Activated CD8-positive, alpha-beta memory T cell treated with anti-CD3 and anti-CD28 coated beads for 24 hours (primary cell): ENCODE data around the gene NCOA5.
A peak's percentile ranks its signal among the peaks of the same experiment; 100 is the strongest.
"Not testable (repeated sequence)": the region's sequence is repeated elsewhere in the genome, so short reads cannot be mapped to it uniquely, and the experiment has no call there.

ENCODE experiments used
- DNase-seq: peaks from one replicate; pipeline ENCODE4 v3.0.0-alpha.2; 2020

The NCOA5 gene

DNA sequence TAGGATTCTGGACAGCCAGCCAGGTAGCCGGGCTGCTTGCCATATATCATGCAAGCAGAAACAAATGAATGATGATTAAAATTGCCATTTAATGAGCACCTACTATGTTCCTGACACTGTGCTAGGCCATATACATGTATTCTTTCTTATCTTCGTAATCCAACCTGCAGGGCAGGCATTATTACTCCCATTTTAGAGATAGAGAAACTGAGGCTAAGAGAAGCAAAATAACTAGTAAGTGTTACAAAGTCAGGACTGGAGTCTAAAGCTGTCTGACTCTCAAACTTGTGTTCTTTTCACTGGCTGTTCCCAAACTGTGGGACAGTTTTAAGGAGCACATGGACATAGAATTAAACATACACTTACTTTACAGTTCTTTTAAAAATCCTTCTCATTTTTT, 30.4 kb upstream of the NCOA5 start:
- no peak for DNase-seq

DNA sequence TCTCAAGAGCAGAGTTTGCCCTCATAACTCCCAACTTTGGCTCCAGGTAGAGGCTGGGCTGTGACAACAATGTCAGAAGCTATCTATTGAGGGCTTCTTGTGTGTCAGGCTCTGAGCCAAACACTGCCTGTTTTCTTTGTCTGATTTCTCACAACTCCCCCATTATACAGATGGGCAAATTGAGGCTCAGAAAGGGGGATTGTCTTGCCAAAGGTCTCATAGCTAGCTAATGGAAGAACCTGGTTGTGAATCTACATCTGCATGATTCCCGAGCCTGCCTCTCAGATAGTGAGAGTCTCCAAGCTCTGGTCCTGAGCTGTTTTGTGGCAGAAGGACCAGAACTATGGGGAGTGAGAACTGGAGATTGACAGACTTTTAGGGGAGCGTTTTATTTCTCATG, 29.8 kb upstream of the NCOA5 start:
- DNase-seq, result no peak

DNA sequence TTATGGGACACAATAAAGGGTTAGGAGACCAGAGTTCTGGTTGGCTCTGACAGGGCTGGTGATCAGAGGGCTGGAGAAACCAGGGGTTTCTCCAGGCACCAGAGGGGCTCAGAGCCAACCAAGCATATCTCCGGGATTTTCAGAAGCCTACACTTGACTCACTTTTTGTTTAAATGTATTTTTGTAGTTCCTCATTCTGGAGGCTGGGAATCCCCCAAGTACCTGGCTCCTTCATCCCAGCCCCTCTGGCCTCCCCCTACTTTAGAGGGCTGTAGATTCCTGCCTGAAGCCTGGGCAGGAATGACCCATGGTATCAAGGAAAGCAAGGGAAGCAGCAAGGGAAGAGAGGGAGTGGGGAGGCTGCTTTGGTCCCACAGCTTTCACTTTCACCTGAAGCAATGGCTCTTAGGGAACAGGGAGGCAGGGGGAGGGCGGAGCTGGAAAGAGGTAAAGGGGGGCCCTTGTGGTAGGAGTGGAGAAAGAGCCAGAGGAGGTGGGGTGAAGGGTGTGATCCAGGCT, 29.3 kb upstream of the NCOA5 start:
- no peak for DNase-seq

DNA sequence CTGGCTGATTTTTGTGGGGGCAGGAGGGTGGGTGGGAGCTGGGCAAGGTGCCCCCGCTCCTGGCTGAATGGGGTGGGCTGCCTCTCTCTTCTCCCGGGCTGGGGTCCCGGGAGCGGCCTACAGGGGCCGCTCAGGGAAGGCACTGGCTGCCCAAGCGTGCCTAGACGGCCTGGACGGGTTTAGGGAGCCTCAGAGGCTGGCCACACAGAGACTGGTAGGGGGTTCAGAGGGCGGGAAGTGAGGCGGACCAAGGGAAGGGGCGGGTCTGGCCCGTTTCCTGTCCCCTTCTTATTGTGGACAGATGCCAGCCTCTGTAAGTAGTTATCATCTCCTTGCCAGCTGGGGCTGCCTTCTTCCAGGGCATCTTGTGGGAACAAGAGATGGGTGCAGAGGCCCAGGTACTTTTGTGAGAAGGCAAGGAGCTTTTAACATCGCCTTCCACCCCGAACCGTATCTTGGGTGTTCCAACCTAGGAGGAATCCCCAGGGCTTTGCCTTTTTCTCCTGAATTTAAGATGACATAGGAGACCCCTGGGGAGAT, 28.8 kb upstream of the NCOA5 start:
- DNase-seq, result peak; percentile 61

DNA sequence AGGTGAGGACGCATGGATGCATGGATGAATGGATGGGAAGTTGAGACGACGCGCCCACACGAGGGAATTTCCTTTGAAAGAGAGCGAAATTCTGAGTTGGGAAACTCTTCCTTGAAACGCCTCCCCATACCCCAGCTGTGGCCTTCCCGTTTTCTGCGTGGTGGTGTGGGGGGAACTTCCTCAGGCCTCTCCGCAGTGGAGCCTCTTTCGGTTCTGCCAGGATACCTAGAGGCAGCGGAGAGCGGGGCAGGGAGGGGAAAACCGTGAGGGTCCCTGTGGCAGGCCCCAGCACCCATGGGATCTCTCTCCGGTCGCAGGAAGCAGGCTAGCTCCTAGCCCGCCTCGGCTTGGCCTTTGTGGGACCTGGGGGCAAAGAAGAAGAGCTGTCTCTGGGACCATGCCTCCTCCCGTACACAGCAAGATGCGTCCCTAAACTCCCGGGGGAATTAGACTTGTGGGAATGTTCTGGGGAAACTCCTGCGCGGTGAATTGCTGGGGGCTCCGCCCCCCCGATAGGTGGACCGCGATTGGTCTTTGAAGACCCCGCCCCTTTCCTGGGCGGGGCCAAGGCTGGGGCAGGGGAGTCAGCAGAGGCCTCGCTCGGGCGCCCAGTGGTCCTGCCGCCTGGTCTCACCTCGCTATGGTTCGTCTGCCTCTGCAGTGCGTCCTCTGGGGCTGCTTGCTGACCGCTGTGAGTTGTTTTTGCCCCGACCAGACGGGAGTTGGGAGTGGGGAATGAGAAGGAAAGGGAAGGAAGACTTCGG, 28.1 kb upstream of the NCOA5 start, which contains the start of gene CD40:
TSS of gene CD40 (plus strand) at position 611 of the 764 bp plus-strand sequence. CDS start at position 641, 30 bp downstream.
- peak; percentile 86 for DNase-seq

DNA sequence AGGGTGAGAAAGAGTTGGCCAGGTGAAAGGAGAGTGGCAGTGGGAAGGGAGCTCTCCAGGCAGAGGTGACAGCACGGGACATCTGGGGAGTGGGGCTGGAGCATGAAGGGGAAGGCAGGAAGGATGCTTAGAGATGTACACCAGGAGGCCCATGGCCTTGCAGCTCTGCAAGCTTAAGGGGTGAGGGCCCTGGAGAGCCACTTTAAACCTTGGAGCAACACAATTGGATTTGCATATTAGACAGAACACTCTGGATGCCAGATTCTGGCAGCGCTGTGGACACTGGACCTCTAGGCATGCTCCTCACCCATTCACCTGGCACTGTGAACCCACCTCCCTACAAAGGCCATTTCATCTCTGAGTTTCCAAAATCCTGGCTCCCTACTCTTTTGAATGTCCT, 24.7 kb upstream of the NCOA5 start:
- no peak for DNase-seq

DNA sequence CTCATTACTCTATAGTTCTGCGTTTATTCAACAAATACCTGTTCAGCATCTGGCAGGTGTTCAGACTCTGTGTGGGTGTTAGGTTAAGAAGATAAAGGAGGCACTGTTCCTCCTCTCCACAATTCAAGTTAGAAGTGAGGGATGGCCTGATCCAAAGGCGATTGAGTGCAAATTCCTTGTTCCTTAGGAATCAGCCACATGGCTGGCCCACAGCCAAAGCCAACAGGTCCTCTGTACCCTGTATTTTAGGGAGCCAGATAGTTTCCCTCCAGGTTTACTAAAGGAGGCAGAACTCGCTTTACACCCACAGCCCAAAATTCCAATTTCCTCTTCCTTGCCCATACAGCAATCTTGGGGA, 23.3 kb upstream of the NCOA5 start:
- DNase-seq, result peak; percentile 42

DNA sequence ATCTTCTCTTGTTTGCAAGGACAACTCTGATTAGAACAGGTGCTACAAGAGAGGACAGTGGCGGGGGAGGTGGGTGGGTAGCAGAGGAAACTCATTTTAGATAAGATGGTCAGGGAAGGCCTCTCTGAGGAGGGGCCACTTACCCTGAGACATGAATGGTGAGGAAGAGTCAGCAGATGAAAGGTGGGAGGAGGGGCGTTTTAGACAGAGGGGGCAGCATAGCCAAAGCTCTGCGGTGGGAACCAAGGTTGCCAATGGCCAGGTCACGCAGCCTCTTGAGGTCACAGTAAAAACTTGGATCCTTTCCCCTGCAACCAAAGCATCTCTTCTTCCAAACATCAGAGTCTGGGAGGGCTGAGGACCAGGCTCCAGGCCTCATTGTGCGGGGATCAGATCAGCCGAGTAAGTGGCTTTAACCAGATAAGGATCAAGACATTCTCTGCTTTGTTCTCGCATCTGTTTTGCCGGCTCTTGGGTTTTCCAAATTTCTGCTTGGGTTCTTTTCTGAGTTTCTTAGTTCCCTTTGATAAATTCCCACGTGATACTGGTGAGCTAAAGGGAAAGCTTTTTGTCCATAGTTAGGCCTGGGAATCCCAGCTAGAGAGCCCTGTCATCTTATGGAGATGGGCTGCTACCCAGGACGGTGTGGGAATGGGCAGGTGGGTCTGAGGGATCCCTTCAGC, 22.8 kb upstream of the NCOA5 start:
- DNase-seq, result no peak

DNA sequence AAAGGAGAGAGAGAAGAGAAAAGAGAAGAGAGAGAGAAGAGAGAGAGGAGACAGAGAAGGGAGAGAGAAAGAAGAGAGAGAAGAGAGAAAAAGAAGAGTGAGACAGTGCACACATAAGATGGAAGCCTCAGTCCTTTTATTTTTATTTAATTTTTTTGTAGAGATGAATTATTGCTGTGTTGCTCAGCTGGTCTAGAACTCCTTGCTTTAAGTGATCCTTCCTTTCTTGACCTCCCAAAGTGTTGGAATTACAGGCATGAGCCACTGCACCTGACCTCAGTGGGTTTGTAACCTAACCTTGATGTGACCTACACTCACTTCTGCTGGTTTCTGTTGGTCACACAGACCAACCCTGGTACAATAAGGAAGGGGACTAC, 22.1 kb upstream of the NCOA5 start:
- DNase-seq, result no peak

DNA sequence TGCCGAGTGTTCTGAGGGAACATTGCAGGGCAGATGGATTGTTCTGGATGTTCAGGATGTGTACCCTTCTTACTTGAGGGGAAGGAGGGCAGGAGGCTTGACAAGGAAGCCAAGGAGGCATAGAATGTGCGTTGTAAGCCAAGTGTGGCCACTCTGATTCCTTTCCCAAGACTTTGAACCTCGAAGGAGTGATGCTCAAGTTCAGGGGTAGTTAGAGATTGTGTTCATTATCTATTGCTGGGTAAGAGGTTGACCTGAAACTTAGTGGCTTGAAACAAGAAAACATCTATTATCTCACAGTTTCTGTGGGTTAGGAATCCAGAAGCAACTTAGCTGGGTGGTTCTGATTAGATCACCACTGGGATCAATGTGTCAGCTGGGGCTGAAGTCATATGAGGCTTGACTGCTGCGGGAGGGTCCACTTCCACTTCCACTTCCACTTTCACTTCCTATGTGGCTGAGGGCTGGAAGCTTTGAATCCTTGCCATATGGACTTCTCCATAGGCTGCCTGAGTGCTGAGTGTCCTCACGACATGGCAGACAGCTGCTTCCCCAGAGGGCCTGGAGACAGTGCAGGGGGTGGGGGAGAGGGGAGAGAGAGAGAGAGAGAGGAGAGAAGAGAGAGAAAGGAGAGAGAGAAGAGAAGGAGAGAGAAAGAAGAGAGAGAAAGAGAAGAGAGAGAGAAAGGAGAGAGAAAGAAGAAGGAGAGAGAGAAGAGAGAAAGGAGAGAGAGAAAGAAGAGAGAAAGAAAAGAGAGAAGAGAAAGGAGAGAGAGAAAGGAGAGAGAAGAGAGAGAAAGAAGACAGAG, 21.5 kb upstream of the NCOA5 start:
- DNase-seq, result no peak

DNA sequence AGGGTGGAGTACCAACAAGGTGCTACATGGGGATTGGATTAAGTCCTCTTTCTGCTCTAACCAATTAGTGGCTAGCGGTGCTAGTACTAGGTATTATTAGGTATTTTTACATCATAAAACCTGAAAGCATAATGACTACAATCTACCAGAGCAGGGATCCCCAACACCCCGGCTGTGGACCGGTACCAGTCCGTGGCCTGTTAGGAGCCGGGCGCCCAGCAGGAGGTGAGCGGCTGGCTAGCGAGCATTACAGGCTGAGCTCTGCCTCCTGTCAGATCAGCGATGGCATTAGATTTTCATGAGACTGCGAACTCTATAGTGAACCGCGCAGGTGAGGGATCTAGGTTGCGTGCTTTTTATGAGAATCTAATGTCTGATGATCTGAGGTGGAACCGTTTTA, 19.2 kb upstream of the NCOA5 start:
- no peak for DNase-seq

DNA sequence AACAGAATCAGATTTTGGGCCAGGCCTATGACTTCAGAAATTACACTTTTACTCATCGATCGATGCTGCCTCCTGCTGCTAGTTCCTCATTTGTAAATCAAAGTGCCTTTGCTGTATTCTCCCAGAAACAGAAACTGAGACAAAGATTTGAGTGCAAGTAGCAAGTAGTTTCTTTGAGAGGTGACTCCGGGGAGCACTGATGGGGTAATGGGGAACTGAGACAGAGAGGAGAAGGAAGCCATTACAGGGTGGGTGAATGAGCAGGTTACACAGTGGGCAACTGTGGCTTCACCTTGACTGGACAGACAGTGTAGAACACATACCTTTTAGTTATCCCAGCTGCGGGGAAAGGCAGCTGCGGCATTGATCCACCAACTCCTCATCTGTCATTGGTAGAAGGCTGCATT, 18.7 kb upstream of the NCOA5 start:
- DNase-seq, result no peak

DNA sequence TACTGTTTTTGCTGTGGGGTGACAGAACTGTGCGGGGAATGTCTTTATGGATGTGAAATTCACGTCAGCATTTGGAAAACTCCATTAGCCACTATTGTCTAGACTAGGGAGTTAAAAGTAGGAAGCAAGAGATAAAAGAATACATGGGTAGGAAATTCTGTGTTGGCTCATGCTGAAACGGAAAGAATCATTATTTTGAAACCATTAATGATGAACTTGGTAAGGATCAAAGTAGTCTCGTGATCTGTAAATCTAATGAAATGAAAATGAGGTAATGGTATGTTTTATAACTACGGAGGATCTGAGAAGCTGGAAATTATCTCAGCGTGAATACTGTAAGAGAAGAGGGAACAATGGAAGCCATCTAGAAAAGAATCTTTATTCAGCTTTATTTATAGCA, 17.3 kb upstream of the NCOA5 start:
- no peak for DNase-seq

DNA sequence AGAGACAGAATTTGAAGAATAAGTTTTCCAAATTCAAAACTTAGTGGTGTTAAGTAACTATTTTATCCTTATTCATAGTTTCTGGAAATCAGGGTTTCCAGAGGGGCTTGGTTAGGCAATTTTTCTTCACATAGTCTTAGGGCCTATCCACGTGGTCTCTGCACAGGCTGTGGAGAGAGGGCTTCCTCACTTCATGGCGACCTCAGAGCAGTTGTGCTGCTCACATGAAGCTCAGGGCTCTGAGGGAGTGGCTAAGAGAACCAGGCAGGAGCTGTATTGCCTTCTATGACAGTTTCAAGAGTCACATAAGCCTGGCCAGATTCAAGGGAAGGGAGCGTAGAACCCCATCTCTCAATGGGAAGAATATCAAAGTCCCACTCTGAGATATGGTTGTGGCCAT, 14.5 kb upstream of the NCOA5 start:
- no peak for DNase-seq

DNA sequence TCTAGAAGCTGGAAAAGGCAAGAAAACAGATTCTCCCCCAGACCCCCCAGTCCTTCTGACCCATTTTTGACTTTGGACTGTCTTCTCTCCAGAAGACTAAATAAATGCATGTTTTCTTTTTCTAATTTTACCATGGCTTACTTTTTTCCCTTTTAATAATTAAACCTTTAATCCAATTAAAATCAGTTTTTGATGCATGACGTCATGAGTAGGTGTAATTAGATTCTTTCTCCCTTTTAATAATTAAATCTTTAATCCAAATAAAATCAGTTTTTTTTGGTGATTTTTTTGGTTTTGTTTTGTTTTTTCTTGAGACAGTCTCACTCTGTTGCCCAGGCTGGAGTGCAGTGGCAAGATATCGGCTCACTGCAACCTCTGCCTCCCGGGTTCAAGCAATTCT, 13.2 kb upstream of the NCOA5 start:
- DNase-seq, result no peak

DNA sequence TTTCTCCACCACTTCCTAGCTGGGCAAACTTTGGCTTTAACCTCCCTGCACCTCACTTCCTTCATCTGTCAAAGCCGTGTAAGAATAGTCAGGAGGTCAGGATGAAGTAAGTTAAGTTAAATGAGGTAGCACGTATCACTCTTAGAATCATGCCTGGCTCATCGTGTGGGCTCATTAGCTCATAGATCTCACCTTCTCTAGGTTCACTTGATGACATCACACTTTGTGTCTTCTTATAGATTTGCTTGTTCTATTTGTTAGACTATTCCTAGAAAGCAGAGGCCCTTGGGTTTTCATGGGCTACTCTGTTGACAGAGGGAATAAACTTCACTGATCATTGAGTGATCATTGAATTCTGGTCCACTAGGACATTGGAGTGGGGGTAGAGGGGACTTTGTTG, 12.2 kb upstream of the NCOA5 start:
- no peak for DNase-seq

DNA sequence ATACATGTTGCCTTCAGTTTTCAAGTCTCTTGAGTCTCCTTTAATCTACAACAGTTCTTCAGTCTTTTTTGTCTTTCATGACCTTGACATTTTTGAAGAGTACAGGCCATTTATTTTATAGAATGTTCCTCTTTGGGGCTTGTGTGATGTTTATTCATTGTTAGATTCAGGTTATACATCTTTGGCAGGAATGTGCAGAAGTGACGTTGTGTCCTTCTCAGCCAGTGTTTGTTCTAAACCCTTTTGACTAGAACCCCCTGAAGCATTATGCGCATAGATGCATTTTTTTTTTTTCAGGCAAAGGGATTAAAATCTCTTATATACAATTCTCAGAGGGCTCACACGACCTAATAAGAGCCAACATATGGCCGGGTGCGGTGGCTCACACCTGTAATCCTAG, 11.2 kb upstream of the NCOA5 start:
- no peak for DNase-seq

DNA sequence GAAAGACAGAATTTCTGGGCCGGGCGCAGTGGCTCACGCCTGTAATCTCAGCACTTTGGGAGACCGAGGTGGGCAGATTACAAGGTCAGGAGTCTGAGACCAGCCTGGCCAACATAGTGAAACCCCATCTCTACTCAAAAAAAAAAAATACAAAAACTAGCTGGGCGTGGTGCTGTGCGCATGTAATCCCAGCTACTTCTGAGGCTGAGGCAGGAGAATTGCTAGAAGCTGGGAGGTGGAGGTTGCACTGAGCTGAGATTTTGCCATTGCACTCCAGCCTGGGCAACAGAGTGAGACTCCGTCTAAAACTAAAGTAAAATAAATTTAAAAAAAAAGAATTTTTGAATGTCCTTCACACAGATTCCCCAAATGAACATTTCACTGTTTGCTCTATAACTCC, 10.7 kb upstream of the NCOA5 start:
- DNase-seq, result not testable (repeated sequence)

DNA sequence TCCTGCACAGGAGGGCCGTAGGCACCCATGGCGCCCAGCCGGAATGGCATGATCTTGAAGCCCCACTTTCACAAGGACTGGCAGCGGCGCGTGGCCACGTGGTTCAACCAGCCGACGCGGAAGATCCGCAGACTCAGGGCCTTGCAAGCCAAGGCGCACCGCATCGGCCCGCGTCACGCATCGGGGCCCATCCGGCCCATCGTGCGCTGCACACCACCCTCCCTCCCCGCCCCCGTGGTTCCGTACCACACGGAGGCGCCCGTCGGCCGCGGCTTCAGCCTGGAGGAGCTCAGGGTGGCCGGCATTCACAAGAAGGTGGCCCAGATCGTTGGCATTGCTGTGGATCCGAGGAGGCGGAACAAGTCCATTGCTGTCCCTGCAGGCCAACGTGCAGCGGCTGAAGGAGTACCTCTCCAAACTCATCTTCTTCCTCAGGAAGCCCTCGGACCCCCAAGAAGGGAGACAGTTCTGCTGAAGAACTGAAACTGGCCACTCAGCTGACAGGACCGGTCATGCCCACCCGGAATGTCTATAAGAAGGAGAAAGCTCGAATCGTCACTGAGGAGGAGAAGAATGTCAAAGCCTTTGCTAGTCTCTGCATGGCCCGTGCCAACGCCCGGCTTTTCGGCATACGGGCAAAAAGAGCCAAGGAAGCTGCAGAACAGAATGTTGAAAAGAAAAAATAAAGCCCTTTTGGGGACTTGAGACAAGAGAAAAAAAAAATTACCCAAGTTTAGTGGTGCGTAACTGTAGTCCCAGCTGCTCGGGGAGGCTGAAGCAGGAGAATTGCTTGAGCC, 9.9 kb upstream of the NCOA5 start:
- DNase-seq, result no peak

DNA sequence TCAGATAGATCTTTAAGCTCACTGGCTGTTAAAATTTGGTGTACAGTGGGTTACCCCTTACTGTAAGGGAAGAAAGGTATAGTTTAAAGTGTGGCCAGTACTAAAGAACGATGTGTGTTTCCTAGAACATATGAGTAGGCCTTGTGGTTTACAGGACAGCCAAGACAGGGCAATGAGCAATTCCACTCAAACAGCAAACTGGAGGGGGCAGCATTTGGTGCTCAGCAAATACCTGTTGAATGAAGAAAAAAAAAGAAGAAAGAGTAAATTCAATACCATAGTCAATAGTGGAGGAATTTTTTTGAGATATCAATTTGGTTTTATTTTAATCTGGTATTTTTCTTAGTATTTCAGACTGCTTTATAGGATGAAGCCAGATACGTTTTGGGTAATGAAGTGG, 3.8 kb upstream of the NCOA5 start:
- no peak for DNase-seq

DNA sequence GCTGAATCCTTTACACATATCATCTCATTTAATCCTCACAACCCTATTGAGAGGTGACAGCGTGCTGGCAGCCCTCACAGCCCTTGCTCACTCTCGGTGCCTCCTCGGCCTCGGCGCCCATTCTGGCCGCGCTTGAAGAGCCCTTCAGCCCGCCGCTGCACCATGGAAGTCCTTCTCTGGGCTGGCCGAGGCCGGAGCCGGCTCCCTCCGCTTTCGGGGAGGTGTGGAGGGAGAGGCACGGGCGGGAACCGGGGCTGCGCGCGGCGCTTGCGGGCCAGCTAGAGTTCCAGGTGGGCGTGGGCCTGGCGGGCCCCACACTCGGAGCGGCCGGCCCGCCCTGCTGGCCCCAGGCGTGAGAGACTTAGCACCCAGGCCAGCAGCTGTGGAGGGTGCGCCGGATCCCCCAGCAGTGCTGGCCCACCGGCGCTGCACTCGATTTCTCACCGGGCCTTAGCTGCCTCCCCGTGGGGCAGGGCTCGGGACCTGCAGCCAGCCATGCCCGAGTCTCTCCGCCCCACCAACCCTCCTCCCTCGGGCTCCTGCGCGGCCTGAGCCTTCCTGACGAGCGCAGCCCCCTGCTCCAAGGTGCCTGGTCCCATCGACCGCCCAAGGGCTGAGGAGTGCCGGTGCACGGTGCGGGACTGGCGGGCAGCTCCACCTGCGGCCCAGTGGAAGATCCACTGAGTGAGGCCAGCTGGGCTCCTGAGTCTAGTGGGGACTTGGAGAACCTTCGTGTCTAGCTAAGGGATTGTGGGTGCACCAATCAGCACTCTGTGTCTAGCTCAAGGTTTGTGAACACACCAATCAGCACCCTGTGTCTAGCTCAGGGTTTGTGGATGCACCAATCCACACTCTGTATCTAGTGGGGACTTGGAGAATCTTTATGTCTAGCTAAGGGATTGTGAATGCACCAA, 2.1 kb upstream of the NCOA5 start:
- not testable (repeated sequence) for DNase-seq

DNA sequence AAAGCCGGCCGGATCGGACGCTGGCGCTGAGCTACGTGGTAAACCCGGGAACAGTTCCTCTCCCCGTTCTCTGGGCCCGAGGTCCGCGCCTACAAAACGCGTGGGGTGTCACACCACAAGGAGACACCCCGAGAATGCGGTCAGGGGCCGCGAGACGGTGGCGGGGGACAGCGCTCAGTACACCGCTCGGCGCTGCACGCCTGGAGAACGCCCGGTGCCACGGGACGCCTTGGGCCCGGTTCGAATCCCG, 670 bp downstream of the NCOA5 start:
- DNase-seq, result no peak
